Thoracic aorta (tissue), 2 donors: ENCODE measurements around the gene ABHD10. TPM values are rescaled to one million over a fixed set of nuclear protein-coding genes. Genes with fewer than 3 reads are reported as not detected.
"Not testable (repeated sequence)": the region's sequence is repeated elsewhere in the genome, so short reads cannot be mapped to it uniquely, and the experiment has no call there.

Experiments used
- ATAC-seq: fragments of 150-250 bp; one replicate; pipeline ENCODE4 v1.8.0; 2017; ENCODE audit warnings: low read depth; ENCODE audit not compliant: insufficient number of reproducible peaks, low FRiP score
- DNase-seq: peaks from one replicate; pipeline ENCODE4 v3.0.0-alpha.2; 2020; ENCODE audit warnings: low spot score
- H3K27ac ChIP-seq, 2 donors: fragments of 200-600 bp; sonication (generic); 1 replicate in 1 of 2; 2 replicates in 1 of 2; pipeline ENCODE4 v1.5.1; 2016; ENCODE audit warnings: mild to moderate bottlenecking in 2 of 2, moderate library complexity in 2 of 2
- H3K27me3 ChIP-seq: fragments of 200-600 bp; sonication (generic); replicated peaks from 2 replicates; pipeline ENCODE4 v1.6.0; 2016; ENCODE audit warnings: mild to moderate bottlenecking; ENCODE audit not compliant: insufficient read depth
- H3K36me3 ChIP-seq: fragments of 200-600 bp; sonication (generic); one replicate; pipeline ENCODE4 v1.5.1; 2016
- H3K4me1 ChIP-seq, 2 donors: fragments of 200-600 bp; sonication (generic); 1 replicate in 1 of 2; 2 replicates in 1 of 2; pipeline versions ENCODE4 v1.5.1 to v1.6.0; 2016; ENCODE audit warnings: low read depth in 2 of 2, mild to moderate bottlenecking in 1 of 2; ENCODE audit not compliant: control insufficient read depth in 1 of 2
- H3K4me3 ChIP-seq: fragments of 200-600 bp; sonication (generic); 2 replicates; pipeline ENCODE4 v1.5.1; 2016; ENCODE audit warnings: mild to moderate bottlenecking
- H3K9me3 ChIP-seq: fragments of 200-600 bp; sonication (generic); 2 replicates; pipeline ENCODE4 v1.5.1; 2016
- total RNA-seq, 2 donors: library from RNA; depleted of rRNA; stranded (reverse); fragments of >200 nt; gene quantifications; one replicate each; pipeline versions ENCODE4 v1.1.0 to v1.2.3, GENCODE V29; 2016
- TF ChIP-seq, protein P1 (sequence below): fragments of 200-600 bp; sonication (generic); IDR thresholded peaks from one replicate; pipeline ENCODE4 v1.5.1; 2019; ENCODE audit warnings: antibody characterized with exemption

ABHD10 gene
- total RNA-seq, 2 donors from 2014 or later = 9.6 to 13.2 TPM

DNA sequence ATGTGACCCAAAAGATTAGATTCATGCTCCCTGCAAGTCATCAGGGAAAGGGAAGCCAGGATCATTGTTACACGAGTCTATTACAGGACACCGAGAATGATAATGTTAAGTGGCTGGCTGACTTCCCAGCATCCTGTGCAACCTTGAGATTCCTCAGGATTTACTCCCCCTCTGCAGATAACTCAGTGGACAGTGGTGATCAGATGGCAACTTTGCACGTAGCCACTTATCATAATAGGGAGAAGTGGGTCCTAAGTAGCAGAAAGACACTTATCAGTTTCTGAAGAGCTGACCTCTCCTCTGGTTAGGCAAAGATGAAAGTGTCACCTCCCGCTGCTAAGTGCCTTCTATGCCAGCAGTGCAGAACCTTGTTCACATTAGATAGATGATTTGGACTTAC is 49.0 kb downstream of the ABHD10 start:
- Histone ChIP-seq H3K27ac (no peak overlapping the region), H3K36me3 (no peaks in the 10 kb centered on the region), H3K4me3 (no peak overlapping the region), H3K4me1 (no peaks in the 10 kb centered on the region), H3K9me3 (no peaks in the 10 kb centered on the region), H3K27me3 (no peaks in the 10 kb centered on the region)
- no peak for ATAC-seq
- TF ChIP-seq, protein P1, sequence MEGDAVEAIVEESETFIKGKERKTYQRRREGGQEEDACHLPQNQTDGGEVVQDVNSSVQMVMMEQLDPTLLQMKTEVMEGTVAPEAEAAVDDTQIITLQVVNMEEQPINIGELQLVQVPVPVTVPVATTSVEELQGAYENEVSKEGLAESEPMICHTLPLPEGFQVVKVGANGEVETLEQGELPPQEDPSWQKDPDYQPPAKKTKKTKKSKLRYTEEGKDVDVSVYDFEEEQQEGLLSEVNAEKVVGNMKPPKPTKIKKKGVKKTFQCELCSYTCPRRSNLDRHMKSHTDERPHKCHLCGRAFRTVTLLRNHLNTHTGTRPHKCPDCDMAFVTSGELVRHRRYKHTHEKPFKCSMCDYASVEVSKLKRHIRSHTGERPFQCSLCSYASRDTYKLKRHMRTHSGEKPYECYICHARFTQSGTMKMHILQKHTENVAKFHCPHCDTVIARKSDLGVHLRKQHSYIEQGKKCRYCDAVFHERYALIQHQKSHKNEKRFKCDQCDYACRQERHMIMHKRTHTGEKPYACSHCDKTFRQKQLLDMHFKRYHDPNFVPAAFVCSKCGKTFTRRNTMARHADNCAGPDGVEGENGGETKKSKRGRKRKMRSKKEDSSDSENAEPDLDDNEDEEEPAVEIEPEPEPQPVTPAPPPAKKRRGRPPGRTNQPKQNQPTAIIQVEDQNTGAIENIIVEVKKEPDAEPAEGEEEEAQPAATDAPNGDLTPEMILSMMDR = no peak
- no peak for DNase-seq

DNA sequence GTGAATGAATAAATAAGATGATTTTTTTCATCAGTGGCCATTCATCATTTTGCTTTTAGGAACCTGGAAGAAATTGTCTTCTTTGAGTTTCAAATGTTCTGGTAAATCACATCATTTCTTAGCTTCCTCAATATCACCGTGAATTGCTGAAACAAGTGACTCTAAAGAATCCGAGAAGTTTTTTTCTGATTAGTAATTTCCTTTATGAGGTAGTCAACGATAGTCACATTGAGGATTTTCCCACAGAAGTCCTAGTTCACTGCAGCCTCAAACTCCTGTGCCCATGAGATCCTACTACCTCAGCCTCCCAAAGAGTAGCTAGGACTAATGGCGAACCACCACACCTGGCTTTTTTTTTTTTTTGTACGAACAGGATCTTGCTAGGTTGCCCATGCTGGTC is 52.1 kb downstream of the ABHD10 start:
- Histone ChIP-seq H3K27ac (no peak overlapping the region), H3K27me3 (no peaks in the 10 kb centered on the region), H3K36me3 (no peaks in the 10 kb centered on the region), H3K9me3 (no peaks in the 10 kb centered on the region), H3K4me3 (no peak overlapping the region), H3K4me1 (no peaks in the 10 kb centered on the region)
- ATAC-seq = no peak
- no peak for DNase-seq
- TF ChIP-seq, protein P1 = no peak

DNA sequence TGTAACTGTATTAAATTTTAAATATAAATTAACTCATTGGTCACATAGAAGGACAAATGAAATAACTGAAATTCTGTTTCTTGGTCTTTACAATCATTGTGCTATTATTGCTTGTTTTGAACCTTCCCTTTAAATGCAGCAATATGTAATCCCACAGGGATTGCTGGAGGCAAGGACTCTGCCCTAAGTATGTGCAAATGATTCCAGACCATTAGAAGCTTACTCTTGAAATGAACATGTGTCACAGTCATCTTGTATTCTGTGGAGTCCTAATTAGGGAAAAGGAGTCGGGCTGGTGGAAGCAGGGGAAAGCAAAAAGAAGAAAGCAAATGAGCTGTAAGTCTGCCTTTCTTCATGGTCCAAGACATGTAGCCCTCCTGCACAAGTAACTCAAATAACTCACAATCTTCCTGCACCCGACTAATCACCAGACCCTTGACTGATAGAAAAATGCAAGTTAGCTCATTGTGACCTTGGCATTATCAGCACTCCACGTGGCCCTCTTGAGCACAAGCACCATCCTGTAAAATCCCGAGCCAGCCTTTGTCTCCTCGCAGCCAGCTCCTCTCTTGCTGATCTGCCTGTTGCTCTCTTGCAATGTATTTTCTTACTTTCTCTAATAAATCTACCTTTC is 53.4 kb downstream of the ABHD10 start:
- ATAC-seq (no peak), DNase-seq (no peak)
- Histone ChIP-seq H3K36me3 (no peaks in the 10 kb centered on the region), H3K9me3 (no peaks in the 10 kb centered on the region), H3K4me3 (no peak overlapping the region), H3K27me3 (no peaks in the 10 kb centered on the region), H3K27ac (no peak overlapping the region), H3K4me1 (no peaks in the 10 kb centered on the region)
- TF ChIP-seq, protein P1 = no peak

DNA sequence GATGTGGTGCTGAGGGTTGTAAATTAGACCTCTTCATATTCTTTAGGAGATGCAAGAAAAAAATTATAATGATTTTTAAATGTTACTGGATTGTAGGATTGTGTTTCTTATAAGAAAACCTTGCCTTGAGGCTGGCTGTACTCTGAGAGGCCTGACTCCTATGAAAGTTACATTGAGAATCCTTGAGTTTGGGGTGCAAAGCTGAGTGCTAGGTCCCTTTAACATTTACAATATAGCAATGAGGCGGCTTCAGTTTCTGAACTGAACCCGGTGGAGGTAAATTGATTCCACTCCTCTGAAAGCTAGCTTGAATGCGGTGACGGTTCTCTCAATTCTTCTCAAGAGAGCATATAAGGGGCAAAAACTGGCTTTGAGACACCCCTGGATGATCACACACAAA is 55.6 kb downstream of the ABHD10 start, which contains the start of gene TMPRSS7:
Gene TMPRSS7, plus strand, starts transcription at position 301 of the 400 bp plus-strand sequence. CDS start 110 bp downstream, outside the sequence.
- no peaks in the 10 kb centered on the region for H3K27me3 ChIP-seq
- no peak within 1 kb of the TSS for H3K27ac ChIP-seq
- H3K4me1 ChIP-seq = no peaks in the 10 kb centered on the region
- H3K4me3 ChIP-seq = no peak within 1 kb of the TSS
- DNase-seq (no peak), ATAC-seq (no peak)
- no peaks in the 10 kb centered on the region for H3K36me3 ChIP-seq
- H3K9me3 ChIP-seq = no peaks in the 10 kb centered on the region
- TF ChIP-seq, protein P1 = no peak

DNA sequence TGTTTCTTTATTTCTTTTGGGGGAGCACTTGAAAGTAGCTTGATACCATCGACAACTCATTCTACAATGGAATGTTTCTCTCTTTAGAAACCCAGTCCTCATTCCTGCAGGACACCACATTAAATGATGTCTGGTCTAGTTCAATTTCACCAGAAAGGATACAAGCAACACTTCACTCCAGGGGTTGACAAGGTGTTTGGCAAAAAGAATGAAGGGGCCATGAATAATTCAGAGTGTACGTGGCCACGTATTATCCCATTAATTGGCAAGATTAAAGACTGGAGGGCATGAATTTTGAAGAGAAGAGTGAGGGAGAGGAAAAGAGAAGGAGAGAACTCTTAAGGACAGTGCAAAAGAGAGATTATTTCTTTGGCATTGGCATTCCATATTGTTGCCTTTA is 56.4 kb downstream of the ABHD10 start:
- DNase-seq = no peak
- Histone ChIP-seq H3K36me3 (no peaks in the 10 kb centered on the region), H3K27ac (no peak overlapping the region), H3K4me3 (no peak overlapping the region), H3K9me3 (no peaks in the 10 kb centered on the region), H3K27me3 (no peaks in the 10 kb centered on the region), H3K4me1 (no peaks in the 10 kb centered on the region)
- TF ChIP-seq, protein P1 = no peak
- no peak for ATAC-seq

DNA sequence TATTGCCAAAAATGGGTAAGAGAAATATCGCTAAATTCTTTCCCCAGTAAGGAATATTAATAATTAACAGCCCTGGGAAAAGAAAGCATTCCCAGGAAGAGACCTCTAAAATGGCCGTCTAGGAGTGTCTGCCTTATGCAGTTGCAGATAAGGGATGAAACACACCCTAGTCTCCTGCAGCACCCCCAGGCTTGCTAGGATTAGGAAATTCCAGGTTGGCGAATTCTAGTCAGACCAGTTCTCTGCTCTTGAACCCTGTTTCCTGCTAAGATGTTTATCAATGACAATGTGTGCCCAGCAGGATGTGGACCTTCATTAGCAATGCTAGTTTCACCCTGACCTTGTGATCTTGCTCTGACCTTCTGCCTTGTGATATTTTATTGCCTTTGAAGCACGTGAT is 58.4 kb downstream of the ABHD10 start:
- H3K27ac ChIP-seq, H3K4me1 ChIP-seq, DNase-seq, H3K27me3 ChIP-seq, H3K36me3 ChIP-seq, H3K9me3 ChIP-seq, ATAC-seq, H3K4me3 ChIP-seq: not testable (repeated sequence)
